GM12873 (cell line): ENCODE data around the gene ZNF780B.

Experiments
- CTCF ChIP-seq: IDR thresholded peaks from 2 replicates; pipeline ENCODE4 v1.5.1; 2012; ENCODE audit warnings: low read depth, mild to moderate bottlenecking, moderate library complexity, low read length, control low read depth; ENCODE audit not compliant: insufficient read depth; ENCODE audit errors: missing control alignments

Gene ZNF780B

GRCh38 chr19:40057166-40057565 is 1.1 kb upstream of the ZNF780B start:
- TF ChIP-seq CTCF, result no peak

- TF ChIP-seq CTCF, result no peak
These were observed 474 bp upstream of the ZNF780B start for GRCh38 chr19:40056505-40056904.

- no peak for TF ChIP-seq CTCF
These were observed 982 bp downstream of the ZNF780B start for GRCh38 chr19:40055049-40055448.

GRCh38 chr19:40054632-40055031 is 1.4 kb downstream of the ZNF780B start:
- no peak for TF ChIP-seq CTCF

- no peak for TF ChIP-seq CTCF
These were observed 2.5 kb downstream of the ZNF780B start for GRCh38 chr19:40053491-40053890.

- TF ChIP-seq CTCF, result no peak
These were observed 20.0 kb downstream of the ZNF780B start for GRCh38 chr19:40035996-40036395.

GRCh38 chr19:40033989-40034560 is 22.0 kb downstream of the ZNF780B start:
- TF ChIP-seq CTCF, result no peak

- TF ChIP-seq CTCF, result no peak
These were observed 29.4 kb downstream of the ZNF780B start for GRCh38 chr19:40026597-40026970.
